Brain pericyte (primary cell): ENCODE measurements around the gene ADRB1.

Experiments
- DNase-seq: peaks from one replicate; pipeline ENCODE4 v3.0.0-alpha.2; 2012; ENCODE audit warnings: low read depth, low spot score

Gene ADRB1

DNA sequence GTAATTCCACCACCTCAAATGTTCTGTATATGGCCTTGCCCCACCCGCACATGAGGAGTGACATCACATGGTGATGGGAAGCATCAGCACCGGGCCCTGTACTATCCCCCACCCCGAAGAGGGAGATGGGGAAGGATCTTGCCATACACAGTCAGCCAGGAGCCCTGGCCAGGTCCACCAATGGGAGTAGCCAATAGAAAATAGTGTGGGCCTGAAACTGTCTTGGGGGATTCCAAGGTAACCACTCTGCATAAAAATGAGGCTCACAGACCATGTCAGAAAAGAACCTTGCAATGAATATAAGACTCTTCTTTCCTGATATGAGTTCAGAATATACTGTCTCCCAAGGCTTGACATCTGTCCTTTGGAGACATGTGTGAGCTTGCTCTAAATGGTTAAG lies 51.1 kb downstream of the ADRB1 start:
- DNase-seq, result no peak

GRCh38 chr10:114095559-114096337 lies 52.1 kb downstream of the ADRB1 start:
- no peak for DNase-seq
